GM21576 (cell line): Measurements from ENCODE around the gene SLC25A20.
A peak's percentile ranks its signal among the peaks of the same experiment; 100 is the strongest.
"Not testable (repeated sequence)": the region's sequence is repeated elsewhere in the genome, so short reads cannot be mapped to it uniquely, and the experiment has no call there.

Source experiments
- ATAC-seq: cut with Tn5 transposase; IDR thresholded peaks from one replicate; pipeline ENCODE4 v1.9.1; 2021; ENCODE audit warnings: mild to moderate bottlenecking, moderate library complexity; ENCODE audit not compliant: unreplicated experiment

Gene SLC25A20, protein sequence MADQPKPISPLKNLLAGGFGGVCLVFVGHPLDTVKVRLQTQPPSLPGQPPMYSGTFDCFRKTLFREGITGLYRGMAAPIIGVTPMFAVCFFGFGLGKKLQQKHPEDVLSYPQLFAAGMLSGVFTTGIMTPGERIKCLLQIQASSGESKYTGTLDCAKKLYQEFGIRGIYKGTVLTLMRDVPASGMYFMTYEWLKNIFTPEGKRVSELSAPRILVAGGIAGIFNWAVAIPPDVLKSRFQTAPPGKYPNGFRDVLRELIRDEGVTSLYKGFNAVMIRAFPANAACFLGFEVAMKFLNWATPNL

DNA sequence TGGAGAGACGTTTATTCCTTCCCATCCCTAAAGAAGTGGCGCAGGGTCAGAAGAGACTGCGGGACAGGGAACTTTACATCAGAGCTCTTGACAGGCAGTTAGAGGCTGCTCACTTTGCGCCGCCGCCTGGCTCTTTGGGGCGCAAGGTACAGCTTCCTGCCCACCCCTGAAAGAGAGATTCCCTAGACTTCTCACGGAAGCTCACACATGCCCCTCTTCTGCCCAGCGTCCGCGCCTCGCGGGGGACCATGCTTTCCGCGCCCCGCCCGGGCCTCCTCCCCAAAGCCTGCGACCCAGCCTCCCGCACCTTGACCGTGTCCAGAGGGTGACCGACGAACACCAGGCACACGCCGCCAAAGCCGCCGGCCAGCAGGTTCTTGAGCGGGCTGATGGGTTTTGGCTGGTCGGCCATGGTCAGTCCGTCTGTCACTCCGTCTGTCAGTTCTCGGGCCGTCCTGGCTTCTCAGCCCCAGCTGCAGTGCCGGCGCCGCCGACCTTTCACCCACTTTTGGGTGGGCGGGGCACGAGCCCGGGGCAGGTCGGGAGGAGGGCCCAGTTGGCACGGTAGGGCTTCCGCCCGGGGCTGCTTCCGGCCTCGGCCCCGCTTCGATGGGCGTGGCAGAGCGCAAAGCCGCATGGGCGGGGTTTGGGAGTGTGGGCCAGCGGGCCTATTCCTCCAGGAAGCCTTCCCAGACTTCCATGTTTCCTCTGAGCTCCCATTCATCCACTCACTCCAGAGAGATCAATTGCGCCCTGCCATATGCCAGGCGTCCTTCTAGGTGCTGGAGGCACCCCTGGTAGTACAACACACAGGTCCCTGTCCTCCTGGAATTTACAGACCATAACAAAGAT, at the start of gene SLC25A20:
TSS of gene SLC25A20 (minus strand) at position 500 of the 852 bp plus-strand sequence. CDS start at position 412, 88 bp downstream.
- ATAC-seq = peak; percentile 87

DNA sequence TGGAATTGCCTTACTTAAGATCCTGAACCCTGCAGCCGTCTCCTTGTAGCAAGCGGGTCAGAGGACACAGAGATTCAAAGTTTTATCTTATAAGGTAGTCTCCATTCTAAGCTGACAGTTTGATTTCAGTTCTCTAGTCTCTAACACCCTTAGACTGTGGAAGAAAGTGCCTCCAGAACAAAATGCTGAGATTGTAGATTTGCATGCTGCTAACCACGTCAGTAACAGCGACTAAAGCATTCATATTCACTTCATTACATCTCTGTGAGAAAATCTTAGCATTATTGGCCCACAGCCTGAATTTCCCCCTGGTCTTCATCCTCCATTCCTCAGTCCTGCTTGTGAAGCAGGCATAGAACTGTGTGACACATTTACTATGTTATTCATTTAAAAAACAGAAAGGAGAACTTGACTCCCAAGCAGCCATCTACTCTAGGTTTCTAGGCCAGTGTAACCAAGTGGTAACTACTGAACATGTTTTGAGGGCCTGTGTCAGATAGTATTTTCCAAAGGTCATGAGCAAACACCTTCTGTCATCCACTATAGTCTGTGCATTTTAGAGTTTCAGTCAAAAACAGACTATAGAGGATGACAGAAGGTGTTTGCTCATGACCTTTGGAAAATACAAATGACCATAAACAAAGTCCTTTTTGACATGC, 47.3 kb upstream of the SLC25A20 start:
- no peak for ATAC-seq

DNA sequence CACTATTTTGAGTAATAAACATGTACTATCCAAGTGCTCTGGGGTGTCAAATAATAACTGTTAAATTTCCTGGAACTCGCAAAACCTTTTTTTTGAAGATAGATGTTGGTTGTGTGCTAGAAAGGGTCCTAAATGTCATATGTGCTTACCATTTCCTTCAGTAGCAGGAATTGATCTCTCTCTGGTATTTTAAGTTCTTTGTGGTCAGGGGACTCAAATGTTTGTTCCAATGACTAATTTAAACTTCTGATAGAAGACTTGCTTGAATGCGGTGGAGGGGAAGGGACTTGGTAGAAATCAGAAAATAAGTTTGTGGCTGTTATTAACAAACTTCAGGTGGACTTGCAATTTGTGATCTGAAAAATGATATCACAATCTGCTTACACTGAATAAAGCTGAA, 46.8 kb upstream of the SLC25A20 start:
- no peak for ATAC-seq

DNA sequence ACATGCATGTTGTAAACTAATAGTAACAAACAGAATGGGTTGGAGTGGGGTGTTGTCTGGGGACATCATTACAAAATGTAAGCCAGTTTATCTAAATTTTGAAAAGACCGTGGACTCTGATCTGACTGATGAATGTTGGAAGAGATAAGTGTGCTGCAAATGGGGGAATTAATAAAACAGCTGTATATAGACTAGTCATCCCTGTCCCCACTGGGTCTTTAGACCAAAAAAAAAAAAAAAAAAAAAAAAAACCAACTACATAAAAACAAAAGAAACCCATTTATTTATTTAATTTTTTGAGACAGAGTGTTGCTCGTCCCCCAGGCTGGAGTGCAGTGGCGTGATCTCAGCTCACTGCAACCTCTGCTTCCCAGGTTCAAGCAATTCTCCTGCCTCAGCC, 40.0 kb upstream of the SLC25A20 start:
- no peak for ATAC-seq

DNA sequence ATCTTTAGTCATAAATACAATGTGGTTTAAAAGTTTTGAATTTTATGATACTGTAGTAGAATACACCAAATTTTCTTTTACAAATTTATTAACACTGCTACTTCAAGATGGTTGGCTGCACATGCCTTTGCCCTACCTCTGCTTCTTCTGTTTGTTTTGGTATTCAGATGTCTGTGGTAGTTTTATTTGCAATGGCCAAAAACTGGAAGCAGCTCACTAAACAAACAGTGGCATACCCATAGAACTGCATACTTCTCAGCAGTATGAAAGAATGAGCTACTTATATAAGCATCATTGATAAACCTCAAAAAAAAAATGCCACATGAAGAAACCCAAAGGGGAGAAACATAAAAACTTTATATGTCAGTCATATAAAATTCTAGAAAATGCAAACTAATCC, 39.5 kb upstream of the SLC25A20 start:
- ATAC-seq = no peak

DNA sequence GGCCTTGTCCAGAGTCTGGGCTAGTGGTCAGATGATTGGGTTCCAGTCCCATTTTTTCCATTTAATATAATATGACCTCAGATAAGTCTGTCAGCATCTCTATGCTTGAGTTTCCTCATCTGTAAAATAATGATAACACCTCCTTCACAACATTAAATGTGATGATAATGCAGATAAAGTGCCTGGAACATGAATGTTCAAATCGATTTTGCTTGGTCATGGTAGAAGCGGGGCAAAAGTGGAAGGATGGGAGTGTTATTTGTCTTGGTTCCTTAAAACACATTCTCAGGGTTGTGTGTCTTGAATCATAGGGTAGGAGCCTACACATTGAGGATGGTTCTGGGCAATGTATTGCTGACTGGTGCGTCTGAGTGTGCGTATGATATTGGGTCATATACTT, 36.8 kb upstream of the SLC25A20 start:
- no peak for ATAC-seq

DNA sequence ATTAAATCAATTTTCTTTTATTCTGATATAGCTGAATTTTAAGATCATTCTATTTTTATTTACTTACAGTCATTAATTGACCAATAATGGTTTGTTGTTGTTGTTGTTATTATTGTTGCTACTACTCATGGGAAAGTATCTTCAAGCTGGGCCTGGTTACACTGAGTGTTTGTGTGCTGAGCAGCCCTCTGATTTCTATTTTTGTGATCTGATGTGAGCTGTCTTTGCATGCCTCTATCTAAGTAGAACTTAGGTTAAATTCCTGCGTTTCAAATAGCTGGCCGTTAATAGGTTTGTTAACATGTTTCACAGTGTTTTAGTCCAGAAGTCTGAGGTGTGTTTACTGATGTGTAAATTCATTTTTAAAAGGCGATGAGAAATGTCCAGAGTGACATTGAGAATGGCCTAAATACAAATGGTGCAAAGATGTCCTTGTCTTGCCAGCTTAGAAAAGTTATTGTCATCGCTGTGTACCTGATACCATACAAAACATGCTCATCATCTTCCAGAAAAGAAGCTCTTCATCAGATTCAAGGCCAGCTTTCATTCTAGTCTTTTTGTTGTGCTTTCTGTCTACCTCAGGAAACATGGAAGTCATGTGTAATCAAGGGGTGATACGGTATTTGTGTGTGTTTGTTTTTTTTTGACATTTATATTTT, 35.8 kb upstream of the SLC25A20 start:
- ATAC-seq = no peak

DNA sequence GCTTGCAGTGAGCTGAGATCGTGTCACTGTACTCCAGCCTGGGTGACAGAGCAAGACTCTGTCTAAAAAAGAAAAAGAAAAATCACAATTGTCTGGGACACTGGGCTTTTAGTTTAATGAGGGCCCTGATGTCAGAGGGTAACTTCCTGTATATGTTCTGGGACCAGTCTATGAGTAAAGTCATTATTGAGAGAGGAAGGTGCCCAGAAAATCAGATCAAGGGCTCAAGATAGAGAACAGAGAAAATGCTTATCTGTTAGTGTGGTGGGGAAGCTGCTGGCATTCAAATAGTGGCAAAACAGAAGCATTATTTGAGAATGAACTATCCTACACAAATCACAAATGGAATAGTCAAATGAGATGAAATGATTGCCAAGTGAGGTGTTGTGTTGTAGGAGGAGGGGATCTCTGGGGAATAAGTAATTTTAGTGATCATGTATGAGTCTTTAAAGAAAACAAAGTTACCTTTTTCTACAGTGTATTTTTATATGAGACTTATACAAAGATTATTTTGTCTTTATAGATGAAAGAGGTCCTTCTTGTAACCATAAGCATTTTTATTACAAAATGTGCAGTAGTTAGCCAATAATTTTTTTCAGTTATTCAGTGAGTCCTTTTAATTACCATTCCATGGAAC, 33.4 kb upstream of the SLC25A20 start:
- ATAC-seq = no peak

DNA sequence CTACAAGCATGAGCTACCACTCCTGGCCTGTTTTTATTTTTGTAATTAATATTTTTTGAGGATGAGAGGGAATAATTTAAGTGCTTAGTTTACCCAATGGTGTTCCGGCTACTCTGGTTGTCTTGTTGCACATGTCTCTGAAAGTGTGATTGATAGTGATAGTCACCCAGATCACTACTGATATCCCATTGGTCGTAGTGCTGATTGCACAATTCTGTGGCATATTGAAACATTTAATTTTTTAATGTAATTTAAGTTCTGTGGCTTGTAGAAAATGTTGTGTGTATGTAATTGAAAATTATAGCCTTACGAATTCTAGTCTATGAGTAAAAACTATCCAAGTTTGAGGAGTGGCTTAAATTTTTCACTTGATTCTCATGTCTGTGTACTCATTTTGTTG, 31.9 kb upstream of the SLC25A20 start:
- no peak for ATAC-seq

DNA sequence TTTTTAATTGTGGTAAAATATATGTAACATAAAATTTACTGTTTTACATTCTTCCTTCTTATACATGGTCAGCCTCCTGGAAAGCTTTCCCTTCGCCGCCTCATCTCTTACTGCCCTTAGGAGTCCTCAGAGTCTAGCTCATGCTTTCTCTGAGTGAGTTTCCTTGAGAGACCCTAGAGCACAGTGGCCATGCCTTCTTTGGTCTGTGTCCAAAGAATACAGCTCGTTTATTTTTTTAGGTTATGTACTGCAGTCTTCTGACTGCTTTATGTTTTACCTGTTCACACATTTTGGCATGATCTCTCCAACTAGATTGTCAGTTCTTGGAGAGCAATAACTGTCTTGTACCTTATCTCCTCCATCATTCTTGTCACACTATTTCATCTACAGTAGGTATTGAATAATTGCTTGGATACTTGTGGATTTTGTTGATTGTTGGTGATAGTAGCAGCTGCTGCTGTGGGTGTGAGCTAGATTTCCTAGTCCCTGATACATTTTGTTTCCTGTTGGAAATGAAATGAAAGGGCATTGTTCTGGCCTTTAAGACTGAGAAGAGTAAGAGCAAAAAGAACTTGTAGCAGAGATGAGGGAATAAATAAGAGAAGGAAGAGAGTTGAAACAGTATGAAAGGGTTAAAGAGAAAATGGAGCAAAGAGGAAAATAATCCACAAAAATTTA, 30.8 kb upstream of the SLC25A20 start:
- ATAC-seq = no peak

DNA sequence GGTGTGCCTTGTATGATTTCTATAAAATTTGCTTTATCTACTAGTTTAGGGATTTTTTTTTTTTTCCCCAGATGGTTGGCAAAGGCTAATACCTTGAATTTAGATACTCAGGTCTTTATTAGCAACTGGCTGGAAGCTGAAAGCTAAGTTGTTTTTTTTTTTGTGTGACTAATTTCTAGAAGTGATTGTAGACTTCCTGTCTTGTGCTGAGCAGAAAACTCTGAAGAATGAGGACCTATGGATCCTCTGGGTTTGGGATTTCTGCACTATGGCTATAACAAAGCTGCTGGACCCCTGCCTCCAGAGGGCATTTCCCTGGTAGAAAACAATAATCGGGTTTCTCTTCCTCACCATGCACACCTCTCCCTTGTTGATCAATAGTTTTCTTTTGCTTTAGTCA, 30.0 kb upstream of the SLC25A20 start:
- no peak for ATAC-seq

DNA sequence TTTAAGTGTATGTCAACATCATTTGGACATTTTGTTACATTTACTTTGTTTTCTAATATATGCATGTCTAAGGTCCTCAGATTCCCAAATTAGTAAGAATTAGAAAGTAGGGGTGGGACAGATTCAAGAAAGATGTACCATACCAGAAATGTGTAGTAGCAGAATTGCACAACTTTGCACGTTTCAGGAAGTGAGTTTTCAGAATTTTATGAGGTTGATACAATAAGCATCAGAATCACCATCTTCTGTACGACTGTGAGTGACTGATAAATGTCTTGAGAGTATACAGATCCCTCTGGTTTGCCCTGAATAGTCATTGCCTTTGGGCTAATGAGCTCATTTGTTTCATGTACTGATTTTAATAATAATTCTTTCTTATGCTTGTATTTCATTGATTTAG, 29.2 kb upstream of the SLC25A20 start:
- no peak for ATAC-seq

DNA sequence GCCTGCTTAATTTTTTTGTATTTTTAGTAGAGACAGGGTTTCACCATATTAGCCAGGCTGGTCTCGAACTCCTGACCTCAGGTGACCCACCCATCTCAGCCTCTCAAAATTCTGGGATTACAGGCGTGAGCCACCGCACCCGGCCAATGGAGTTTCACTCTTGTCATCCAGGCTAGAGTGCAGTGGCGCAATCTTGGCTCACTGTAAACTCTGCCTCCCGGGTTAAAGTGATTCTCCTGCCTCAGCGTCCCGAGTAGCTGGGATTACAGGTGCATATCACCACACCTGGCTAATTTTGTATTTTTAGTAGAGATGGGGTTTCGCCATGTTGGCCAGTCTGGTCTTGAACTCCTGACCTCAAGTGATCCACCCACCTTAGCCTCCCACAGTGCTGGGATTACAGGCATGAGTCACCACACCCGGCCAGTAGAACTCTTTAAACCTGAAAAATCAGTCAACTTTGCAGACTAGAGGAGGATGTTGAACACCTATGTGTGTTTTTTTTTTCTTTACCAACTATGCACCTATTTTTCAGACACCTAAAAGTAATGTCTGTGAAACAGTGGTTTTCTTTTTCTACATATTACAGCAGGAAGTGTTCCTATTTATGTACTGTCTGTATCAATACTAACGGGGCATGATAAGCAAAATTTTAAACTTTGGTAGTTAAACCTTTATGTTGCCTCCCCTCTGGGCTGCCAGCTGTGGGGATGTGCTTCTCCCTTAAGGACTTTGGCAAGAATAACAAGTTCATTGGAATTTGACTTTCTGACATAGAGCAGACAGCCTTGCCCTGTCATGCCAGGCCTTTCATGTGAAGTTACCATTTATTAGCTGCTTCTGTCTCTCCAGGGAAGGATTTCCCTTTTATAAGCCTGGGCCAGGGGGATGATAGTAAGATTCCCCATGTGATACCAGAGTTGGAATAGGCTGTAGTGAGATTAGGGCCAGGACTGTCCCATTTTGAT, 28.0 kb upstream of the SLC25A20 start:
- ATAC-seq = no peak

DNA sequence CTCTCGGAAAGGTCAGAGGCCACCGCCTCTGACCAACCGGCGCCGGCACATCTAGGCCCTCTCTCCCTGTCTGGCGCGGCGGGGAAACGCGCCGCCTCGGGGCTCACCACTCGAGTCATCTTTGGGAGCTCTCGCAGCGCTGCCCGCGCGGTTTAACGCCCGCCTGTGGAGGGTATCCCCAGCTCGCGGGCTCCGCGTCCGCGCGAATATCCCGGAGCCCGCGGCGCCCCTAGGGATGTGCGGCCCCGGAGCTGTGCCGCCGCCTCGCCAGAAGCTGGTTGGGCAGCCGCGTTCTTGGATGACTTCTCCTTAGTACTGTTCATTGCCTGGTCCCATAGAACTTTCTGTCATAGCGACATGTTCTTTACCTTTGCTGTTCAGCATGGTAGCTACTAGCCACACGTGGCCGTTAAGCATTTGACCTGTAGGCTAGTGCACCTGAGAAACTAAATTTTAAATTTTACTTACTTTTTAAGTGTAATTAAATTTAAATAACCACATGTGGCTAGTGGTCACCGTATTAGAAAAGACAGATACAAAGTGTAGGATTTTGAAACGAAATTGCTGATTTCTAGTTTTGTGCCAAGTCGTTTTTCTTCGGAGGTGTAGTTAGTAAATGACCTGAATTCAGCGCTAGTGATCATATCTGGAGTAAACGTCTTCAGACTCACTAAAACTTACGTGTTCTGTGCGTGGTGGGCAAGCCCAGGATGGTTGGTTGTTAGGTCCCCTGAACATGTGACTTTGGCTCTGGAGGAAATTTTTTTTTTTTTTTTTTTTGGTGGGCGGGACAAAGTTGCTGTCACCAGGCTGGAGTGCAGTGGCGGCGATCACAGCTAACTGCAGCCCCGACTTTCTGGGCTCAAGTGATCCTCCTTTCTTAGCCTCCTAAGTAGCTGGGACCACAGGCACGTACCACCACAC, 20.8 kb upstream of the SLC25A20 start:
- peak; percentile 6 for ATAC-seq

DNA sequence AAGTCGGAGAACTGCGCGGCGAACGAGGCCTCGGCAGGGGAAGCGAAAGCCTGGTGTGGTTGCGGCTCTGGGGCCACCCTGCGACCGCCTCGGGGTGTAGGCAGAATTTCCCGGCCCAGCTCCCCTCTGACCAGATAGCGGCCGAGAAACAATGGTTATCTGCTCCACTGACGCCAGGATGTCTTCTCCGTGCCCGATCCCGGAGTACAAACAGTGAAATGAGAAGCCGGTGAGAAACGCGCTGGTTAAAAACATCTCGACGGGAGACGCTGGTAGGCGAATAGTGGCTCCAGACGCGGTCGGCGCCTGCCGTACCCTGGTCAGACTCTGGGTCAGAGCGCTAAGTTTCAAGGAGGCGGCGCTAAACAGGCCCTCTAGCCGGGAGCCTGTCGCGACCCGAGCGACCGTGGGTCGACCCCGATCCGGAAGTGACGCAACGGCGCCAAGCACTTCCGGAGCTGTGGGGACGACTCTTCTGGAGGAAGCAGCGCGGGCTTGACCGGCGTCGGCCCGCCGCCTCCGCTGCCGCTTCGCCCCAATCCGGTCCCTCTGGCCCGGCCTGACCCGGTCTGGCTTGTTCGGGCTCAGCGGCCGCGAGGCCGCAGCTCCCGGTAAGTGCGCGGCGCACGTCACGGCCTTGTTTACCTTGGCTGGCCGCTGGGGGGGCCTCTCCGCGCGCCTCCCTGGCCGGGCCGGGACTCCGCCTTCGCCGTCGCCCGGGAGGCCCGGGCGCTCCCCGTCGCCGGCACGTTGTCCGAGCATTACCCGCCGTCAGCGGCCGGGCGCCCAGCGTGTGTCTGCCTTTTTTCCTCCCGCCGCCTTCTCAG, 19.9 kb upstream of the SLC25A20 start, which contains the start of gene ARIH2:
TSS of gene ARIH2 (plus strand) at position 455 of the 827 bp plus-strand sequence. CDS start 8,717 bp downstream, outside the sequence.
- peak; percentile 81 for ATAC-seq

DNA sequence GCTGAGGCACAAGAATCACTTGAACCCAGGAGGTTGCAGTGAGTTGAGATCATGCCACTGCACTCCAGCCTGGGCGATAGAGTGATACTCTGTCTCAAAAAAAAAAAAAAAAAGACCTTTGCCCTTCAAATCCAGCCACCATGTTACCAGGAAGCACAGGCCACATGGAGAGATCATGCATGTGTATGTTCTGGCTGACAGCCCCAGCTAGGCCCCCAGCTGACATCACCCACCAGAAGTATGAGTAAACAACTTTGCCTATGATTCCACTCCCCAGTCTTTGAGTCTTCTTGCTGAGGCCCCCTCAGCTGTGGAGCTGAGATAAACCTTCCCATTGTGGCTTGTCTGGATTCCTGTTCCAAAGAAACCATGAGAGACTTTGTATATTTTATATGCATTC, 16.6 kb upstream of the SLC25A20 start:
- ATAC-seq = no peak

DNA sequence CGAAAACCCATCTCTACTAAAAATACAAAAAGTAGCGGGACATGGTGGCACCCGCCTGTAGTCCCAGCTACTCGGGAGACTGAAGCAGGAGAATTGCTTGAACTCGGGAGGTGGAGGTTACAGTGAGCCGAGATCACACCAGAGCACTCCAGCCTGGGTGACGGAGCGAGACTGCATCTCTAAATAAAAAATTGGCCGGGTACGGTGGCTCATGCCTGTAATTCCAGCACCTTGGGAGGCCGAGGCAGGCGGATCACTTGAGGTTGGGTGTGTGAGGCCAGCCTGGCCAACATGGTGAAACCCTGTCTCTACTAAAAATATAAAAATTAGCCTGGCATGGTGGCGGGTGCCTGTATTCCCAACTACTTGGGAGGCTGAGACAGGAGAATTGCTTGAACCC, 8.3 kb upstream of the SLC25A20 start:
- not testable (repeated sequence) for ATAC-seq
